PFSK-1 (cell line): ENCODE results near the gene ZNF230.

Experiments
- FOXP2 ChIP-seq: optimal IDR thresholded peaks from 2 replicates; pipeline ENCODE3; 2011; ENCODE audit warnings: borderline replicate concordance, control low read depth, inconsistent platforms; ENCODE audit not compliant: insufficient read depth; ENCODE audit errors: extremely low read length, extremely low read depth
- POLR2AphosphoS5 ChIP-seq: IDR thresholded peaks from 2 replicates; pipeline ENCODE4 v1.6.1; 2012; ENCODE audit warnings: low read depth, mild to moderate bottlenecking, control low read depth, low read length, moderate library complexity
- REST ChIP-seq, 2 experiments: IDR thresholded peaks; 2 replicates each; pipeline versions ENCODE4 v1.6.1 to v1.8.0; 2011 to 2012; ENCODE audit warnings: low read depth in 2 of 2, low read length in 2 of 2, control low read depth in 1 of 2, inconsistent platforms in 1 of 2, mild to moderate bottlenecking in 1 of 2, moderate library complexity in 1 of 2; ENCODE audit not compliant: insufficient read depth in 1 of 2
- SIN3A ChIP-seq: IDR thresholded peaks from 2 replicates; pipeline ENCODE4 v1.6.1; 2012; ENCODE audit warnings: mild to moderate bottlenecking, low read length, moderate library complexity, borderline replicate concordance; ENCODE audit not compliant: insufficient read depth
- TAF1 ChIP-seq: IDR thresholded peaks from 2 replicates; pipeline ENCODE4 v1.6.1; 2012; ENCODE audit warnings: low read length, control low read depth, borderline replicate concordance; ENCODE audit not compliant: insufficient read depth

The ZNF230 gene

GRCh38 chr19:44061038-44061437 lies 58.3 kb downstream of the ZNF230 start:
- no peak for TF ChIP-seq FOXP2
- no peak for TF ChIP-seq REST (IDR thresholded peaks at IDR 0.05; ENCODE audit: insufficient read depth in 1 of 2, low read depth in 2 of 2, low read length in 2 of 2)
- TF ChIP-seq TAF1, result no peak
- TF ChIP-seq SIN3A, result no peak
- no peak for TF ChIP-seq POLR2AphosphoS5
